Activated CD4-positive, alpha-beta memory T cell treated with anti-CD3 and anti-CD28 coated beads, Interleukin-2, amount 10 ng/mL, durations not matched to agents 7 days and 5 days (primary cell): ENCODE measurements around the gene SNX22. TPM values are rescaled to one million over a fixed set of nuclear protein-coding genes. Genes with fewer than 3 reads are reported as not detected.
"Not testable (repeated sequence)": the region's sequence is repeated elsewhere in the genome, so short reads cannot be mapped to it uniquely, and the experiment has no call there.

Experiments
- CTCF ChIA-PET: fragments of 350-600 bp; sonication (Branson Sonifier 250); formaldehyde crosslinking; loops from one replicate; lab custom pipeline; 2021; ENCODE audit warnings: antibody characterized with exemption, inconsistent platforms; lab: Charles Lee
- POLR2A ChIA-PET: fragments of 350-600 bp; sonication (Branson Sonifier 250); formaldehyde crosslinking; loops from one replicate; lab custom pipeline; 2021; ENCODE audit warnings: antibody characterized with exemption; lab: Charles Lee
- DNase-seq: peaks from one replicate; pipeline ENCODE4 v3.0.0-alpha.2; 2020
- H3K27ac Mint-ChIP-seq: one replicate; pipeline ENCODE4 v1.8.0; 2021; ENCODE audit warnings: mild to moderate bottlenecking, mixed read lengths
- H3K27me3 Mint-ChIP-seq: one replicate; pipeline ENCODE4 v1.8.0; 2021; ENCODE audit warnings: mixed read lengths
- H3K36me3 Mint-ChIP-seq: one replicate; pipeline ENCODE4 v1.8.0; 2021; ENCODE audit warnings: low read depth, mixed read lengths
- H3K4me1 Mint-ChIP-seq: one replicate; pipeline ENCODE4 v1.8.0; 2021; ENCODE audit warnings: mixed read lengths
- H3K4me3 Mint-ChIP-seq: one replicate; pipeline ENCODE4 v1.8.0; 2021; ENCODE audit warnings: mild to moderate bottlenecking, mixed read lengths
- H3K9me3 Mint-ChIP-seq: one replicate; pipeline ENCODE4 v1.8.0; 2021; ENCODE audit warnings: mixed read lengths
- total RNA-seq, 2 experiments: library from RNA; stranded (reverse); gene quantifications; one replicate each; pipeline ENCODE4 v1.2.3, GENCODE V29; 2021

Gene SNX22
- total RNA-seq, result under 1 TPM; 0.55 to 0.68 TPM

DNA sequence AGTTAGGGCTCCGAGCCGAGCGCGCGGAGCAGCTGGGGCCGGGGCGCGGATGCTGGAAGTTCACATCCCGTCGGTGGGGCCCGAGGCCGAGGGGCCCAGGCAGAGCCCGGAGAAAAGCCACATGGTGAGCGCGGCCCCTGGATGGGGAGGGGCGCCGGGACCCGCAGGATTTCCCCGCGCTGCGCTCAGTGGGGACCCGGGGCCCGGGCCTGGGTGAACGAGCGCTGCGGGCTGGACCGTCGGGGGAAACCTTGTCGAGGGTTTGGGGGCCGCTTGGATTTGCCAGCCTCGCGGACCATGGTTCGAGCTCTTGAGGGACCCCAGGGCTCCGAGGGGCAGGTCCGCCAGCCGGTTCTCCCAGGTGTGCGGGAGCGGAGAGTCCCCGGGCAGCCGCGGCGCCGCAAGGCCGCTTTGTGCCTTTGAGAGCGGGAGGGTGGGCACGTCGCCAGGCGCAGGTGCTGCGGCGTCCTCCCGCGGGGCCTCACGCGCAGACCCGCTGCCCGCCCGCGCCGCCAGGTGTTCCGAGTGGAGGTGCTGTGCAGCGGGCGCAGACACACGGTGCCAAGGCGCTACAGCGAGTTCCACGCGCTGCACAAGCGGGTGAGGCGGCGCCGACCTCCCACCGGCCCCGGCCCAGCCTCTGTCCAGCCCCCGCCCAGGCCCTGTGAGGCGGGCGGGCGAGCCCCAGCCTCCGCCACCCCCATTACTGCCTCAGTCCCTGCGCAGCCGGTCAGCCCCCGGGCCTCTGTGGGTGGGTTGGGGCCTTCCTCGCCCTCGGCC is at the start of gene SNX22:
Gene SNX22 (plus strand): TSS at position 5 of the 780 bp plus-strand sequence. CDS start 45 bp downstream, at position 50.
- ChIA-PET POLR2A (interaction anchor here (1.2 to 6.5 kb wide), 4 partner anchors 10 to 236 kb away, joined by 4 to 72 read pairs (median 12); partner anchors contain the start of genes CIAO2A, PPIB and TRIP4), CTCF (interaction anchor here (1.2 to 2.7 kb wide), 2 partner anchors 8 to 59 kb away, joined by 3 to 11 read pairs; partner anchors contain the start of gene CIAO2A)
- no peaks in the 10 kb centered on the region for H3K9me3 Mint-ChIP-seq
- H3K4me1 Mint-ChIP-seq, result peaks cover 34% of the 10 kb centered on the region
- peak within 1 kb of the TSS; percentile 75 for H3K4me3 Mint-ChIP-seq
- DNase-seq, result no peak
- peaks cover 24% of the 10 kb centered on the region for H3K36me3 Mint-ChIP-seq
- H3K27ac Mint-ChIP-seq, result no peak within 1 kb of the TSS
- H3K27me3 Mint-ChIP-seq, result peaks cover 9% of the 10 kb centered on the region

DNA sequence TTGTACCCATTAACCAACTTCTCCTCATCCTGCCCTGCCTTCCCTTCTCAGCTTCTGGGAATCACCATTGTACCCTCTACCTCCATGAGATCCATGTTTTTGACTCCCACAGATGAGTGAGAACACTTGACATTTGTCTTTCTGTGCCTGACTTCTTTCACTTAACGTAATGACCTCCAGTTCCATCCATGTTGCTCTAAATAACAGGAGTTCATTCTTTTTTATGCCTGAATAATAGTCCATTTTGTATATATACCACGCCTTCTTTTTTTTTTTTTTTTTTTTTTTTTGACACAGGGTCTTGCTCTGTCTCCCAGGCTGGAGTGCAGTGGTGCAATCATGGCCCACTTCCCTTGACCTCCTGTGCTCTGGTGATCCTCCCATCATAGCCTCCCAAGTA is 49.0 kb upstream of the SNX22 start:
- ChIA-PET POLR2A (interaction anchor here (1.5 kb wide), 1 partner anchor 9 kb away, joined by 3 read pairs; the partner anchor contains the start of gene CIAO2A), CTCF (interaction anchor here (0.5 to 1.2 kb wide), 4 partner anchors 35 to 371 kb away, joined by 3 to 4 read pairs (median 3); no protein-coding TSS in a partner anchor)
- DNase-seq, result no peak
- no peaks in the 10 kb centered on the region for H3K27me3 Mint-ChIP-seq
- peaks cover 31% of the 10 kb centered on the region for H3K4me1 Mint-ChIP-seq
- peaks cover 22% of the 10 kb centered on the region for H3K36me3 Mint-ChIP-seq
- H3K4me3 Mint-ChIP-seq, result no peak overlapping the region
- no peaks in the 10 kb centered on the region for H3K9me3 Mint-ChIP-seq
- H3K27ac Mint-ChIP-seq, result no peak overlapping the region

DNA sequence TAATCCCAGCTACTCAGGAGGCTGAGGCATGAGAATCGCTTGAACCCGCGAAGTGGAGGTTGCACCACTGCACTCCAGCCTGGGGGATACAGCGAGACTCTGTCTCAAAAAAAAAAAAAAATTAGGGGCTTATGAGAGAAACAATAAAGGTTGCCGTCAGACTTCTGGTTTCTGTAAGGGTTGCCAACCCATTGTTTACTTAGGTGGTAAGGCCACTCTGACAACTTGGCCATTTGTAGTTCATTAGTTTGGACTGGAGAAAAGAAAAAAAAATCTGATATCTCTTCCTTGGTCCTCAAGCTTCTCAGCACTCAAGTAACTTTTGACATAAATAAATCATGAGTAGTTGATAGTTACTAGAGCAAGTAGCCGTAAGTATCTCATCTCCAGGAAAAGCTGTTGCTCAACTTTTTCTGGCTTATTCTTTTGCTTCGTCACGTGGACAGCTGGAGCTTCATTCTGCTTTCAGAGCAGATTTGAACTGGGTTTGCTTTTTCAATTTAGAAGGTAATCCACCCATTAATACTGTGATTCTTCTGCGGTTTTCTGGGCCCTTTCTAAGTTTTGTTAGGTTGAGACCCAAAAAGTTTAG is 46.3 kb upstream of the SNX22 start:
- no peak overlapping the region for H3K4me3 Mint-ChIP-seq
- H3K36me3 Mint-ChIP-seq, result peaks cover 15% of the 10 kb centered on the region

DNA sequence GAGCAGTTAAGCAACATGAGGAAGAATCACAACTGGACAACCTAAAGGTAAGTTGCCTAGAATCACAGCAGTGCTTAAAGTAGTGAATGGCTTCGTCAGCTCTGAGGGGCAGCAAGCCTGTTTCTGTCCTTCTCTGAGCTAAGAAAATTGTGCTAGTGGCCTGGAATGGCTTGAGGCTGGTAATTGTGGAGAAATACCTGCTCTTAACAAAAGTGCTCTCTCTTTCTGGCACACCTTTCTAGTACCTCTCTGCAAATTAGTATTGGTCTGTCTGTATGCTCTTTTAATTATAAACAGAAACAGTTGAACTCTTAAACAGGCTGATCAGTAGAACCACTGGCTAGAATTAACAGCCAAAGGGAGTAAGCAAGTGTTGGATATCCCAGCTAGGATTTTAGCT is 44.2 kb upstream of the SNX22 start:
- Mint-ChIP-seq H3K27me3 (no peaks in the 10 kb centered on the region), H3K4me3 (no peak overlapping the region), H3K9me3 (no peaks in the 10 kb centered on the region), H3K4me1 (peaks cover 35% of the 10 kb centered on the region), H3K27ac (no peak overlapping the region), H3K36me3 (peaks cover 11% of the 10 kb centered on the region)
- POLR2A ChIA-PET, result no interaction called here
- DNase-seq, result no peak
- CTCF ChIA-PET, result no interaction called here

More for the DNA sequence above, 46.3 kb upstream of the SNX22 start:
- Mint-ChIP-seq H3K27ac (no peak overlapping the region), H3K27me3 (no peaks in the 10 kb centered on the region), H3K4me1 (peaks cover 21% of the 10 kb centered on the region), H3K9me3 (no peaks in the 10 kb centered on the region)
- DNase-seq, result no peak
- ChIA-PET POLR2A (interaction anchor here (0.8 kb wide), 1 partner anchor 8 kb away, joined by 3 read pairs; no protein-coding TSS in a partner anchor), CTCF (interaction anchor here (0.7 kb wide), 1 partner anchor 196 kb away, joined by 3 read pairs; no protein-coding TSS in a partner anchor)

DNA sequence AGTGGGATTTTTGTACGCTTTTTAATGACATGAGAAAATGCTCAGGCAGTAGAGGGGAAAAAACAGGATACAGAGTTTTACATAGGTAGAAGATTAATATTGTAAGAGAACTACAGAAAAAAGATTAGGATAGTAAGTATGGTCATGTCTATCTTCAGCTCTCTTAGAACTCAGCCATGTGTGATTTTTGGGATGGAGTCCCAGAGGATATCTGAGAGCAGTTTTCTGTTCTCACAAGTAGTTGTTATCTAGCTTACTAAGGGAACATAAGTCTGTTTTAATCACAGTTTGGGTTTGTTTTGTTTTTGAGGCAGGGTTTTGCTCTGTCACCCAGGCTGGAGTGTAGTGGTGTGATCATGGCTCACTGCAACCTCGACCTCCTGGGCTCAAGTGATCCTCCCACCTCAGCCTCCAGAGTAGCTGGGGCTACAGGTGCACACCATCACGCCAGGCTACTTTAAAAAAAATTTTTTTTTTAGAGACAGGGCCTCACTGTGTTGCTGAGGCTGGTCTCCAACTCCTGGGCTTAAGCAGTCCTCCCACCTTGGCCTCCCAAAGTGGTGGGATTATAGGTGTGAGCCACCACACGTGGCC is 41.3 kb upstream of the SNX22 start:
- ChIA-PET POLR2A (interaction anchor here (0.7 to 2.9 kb wide), 8 partner anchors 9 to 45 kb away, joined by 3 to 10 read pairs (median 3); partner anchors contain the start of genes CIAO2A and SNX1), CTCF (interaction anchor here (1.5 to 2.5 kb wide), 2 partner anchors 16 to 500 kb away, joined by 5 to 7 read pairs; partner anchors contain the start of gene CIAO2A)
- peaks cover 34% of the 10 kb centered on the region for H3K4me1 Mint-ChIP-seq
- H3K4me3 Mint-ChIP-seq, DNase-seq, H3K27me3 Mint-ChIP-seq, H3K9me3 Mint-ChIP-seq: not testable (repeated sequence)
- peaks cover 33% of the 10 kb centered on the region for H3K36me3 Mint-ChIP-seq
- H3K27ac Mint-ChIP-seq, result peak overlapping the region; percentile 53

DNA sequence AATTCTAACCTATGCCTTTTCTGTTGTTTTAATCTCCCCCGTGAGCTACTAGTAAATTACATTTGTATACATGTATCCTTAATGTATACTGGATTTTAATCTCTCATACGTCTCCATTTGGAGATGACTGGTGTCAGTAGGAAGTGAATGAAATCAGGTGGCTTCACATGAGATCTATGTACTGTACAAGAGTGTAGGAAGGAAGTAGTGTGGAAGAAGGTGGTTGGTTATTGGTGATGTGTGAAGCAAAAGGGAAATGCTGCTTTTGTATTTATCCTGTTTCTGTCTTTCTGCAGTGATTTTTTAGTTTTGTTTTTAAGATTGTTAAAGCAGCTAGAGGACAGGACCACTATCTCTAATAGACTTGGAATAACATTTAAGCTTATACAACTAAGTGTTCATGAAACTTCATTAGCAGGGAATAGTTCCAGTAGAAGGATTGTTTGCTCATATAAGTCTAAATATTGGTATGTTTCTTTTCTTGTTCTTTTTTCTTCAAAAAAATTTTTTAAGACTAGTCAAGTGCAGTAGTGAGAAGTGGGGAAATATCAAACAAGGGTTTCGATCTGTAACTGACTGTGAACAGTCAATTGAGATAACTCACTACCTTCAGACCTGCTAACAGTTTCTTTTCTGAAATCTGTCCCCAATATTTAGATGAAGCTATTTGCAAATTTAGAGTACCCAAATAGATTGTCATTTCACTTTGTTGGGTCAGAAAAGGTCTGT is 40.4 kb upstream of the SNX22 start:
- Mint-ChIP-seq H3K4me1 (peaks cover 34% of the 10 kb centered on the region), H3K27ac (peak overlapping the region; percentile 53), H3K9me3 (no peaks in the 10 kb centered on the region), H3K27me3 (no peaks in the 10 kb centered on the region), H3K4me3 (no peak overlapping the region), H3K36me3 (peaks cover 35% of the 10 kb centered on the region)
- no peak for DNase-seq
- ChIA-PET CTCF (interaction anchor here (0.9 to 2.5 kb wide), 5 partner anchors 16 to 501 kb away, joined by 3 to 9 read pairs (median 5); partner anchors contain the start of genes CIAO2A and SNX1), POLR2A (interaction anchor here (0.8 to 2.9 kb wide), 10 partner anchors 8 to 359 kb away, joined by 3 to 10 read pairs (median 3); partner anchors contain the start of genes CIAO2A, PPIB and SNX1)

DNA sequence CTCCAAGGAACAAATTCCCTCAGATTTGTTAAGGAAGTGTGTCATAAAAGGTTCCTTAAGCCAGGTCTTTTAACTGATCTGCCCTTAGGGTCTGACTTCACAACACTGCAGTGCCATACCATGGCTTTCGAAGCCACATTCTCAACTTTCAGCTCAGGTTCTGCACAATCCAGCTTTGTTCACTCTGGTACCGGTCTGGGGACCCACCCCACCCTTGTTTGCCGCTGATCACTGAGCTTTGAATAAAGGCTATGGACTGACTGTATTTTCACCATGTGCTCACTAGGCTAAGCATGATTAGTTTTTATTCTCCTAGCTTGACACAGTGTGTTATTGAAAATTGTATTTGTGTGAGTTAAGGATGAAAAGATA is 39.9 kb upstream of the SNX22 start:
- Mint-ChIP-seq H3K27ac (no peak overlapping the region), H3K27me3 (no peaks in the 10 kb centered on the region), H3K9me3 (no peaks in the 10 kb centered on the region), H3K4me3 (no peak overlapping the region), H3K4me1 (peaks cover 34% of the 10 kb centered on the region), H3K36me3 (peaks cover 35% of the 10 kb centered on the region)
- no peak for DNase-seq
- POLR2A ChIA-PET, result interaction anchor here (0.8 to 2.9 kb wide), 7 partner anchors 11 to 360 kb away, joined by 3 to 10 read pairs (median 3); partner anchors contain the start of genes CIAO2A and PPIB
- CTCF ChIA-PET, result interaction anchor here (0.9 to 2.5 kb wide), 5 partner anchors 16 to 502 kb away, joined by 3 to 9 read pairs (median 5); partner anchors contain the start of genes CIAO2A and SNX1

DNA sequence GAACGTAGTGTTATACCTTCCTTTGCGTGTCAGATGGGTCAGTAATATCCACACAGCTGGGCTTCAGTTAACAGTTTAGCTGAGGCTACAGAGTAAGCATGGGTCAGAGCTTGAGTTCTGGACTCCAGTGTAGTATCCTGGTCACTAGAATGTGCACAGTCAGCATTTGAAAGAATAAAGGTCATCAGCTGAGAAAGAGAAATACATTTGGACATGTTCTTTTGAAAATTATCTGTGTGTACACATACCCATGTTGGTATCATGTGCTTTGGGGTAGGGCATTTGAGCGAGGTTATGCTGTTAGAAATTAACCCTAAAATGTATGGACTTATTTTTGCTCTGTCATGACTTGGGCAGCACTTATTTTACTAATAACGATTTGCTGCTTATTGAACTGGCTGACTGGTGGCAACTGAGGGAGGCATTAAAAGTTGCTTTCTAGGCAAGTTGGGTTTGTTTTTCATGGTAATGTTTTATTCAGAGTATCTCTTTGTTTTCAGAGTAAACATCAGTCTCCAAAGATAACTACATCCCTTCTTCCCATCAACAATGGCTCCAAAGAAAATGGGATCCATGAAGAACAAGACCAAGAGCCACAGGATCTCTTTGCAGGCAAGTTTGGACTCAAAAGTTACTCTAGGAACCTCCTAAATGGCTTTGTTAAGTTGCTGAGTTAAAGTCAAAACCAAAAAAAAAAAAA is 39.3 kb upstream of the SNX22 start:
- peaks cover 39% of the 10 kb centered on the region for H3K36me3 Mint-ChIP-seq
- no peak for DNase-seq
- no peaks in the 10 kb centered on the region for H3K27me3 Mint-ChIP-seq
- H3K4me1 Mint-ChIP-seq, result peaks cover 34% of the 10 kb centered on the region
- no peak overlapping the region for H3K4me3 Mint-ChIP-seq
- CTCF ChIA-PET, result interaction anchor here (1.4 to 2.5 kb wide), 3 partner anchors 18 to 41 kb away, joined by 5 to 9 read pairs (median 7); partner anchors contain the start of gene CIAO2A
- peak overlapping the region; percentile 57 for H3K27ac Mint-ChIP-seq
- POLR2A ChIA-PET, result interaction anchor here (1.0 to 2.9 kb wide), 4 partner anchors 11 to 51 kb away, joined by 3 to 10 read pairs (median 4); partner anchors contain the start of genes CIAO2A and PPIB
- no peaks in the 10 kb centered on the region for H3K9me3 Mint-ChIP-seq

DNA sequence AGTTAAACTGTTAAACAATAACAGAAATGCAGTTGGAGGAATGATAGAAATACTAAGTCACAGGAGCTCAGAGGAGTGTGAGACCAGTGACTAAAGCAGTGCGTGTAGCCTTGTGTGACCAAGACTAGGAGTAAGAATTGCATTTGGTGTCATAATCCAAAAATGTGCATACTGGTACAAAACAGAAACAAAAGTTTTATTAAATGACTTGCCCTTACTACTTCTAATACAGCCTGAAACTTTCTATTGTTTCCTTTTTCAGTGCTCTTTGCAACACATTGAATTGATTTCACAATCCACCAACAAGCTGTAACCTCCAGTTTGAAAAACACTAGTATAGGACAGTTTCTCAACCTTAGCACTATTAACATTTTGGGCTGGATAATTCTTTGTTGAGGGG is 38.6 kb upstream of the SNX22 start:
- no peaks in the 10 kb centered on the region for H3K27me3 Mint-ChIP-seq
- DNase-seq, result no peak
- H3K4me3 Mint-ChIP-seq, result no peak overlapping the region
- ChIA-PET CTCF (interaction anchor here (0.6 kb wide), 1 partner anchor 21 kb away, joined by 3 read pairs; no protein-coding TSS in a partner anchor), POLR2A (no interaction called here)
- peak overlapping the region; percentile 57 for H3K27ac Mint-ChIP-seq
- H3K36me3 Mint-ChIP-seq, result peaks cover 42% of the 10 kb centered on the region
- peaks cover 35% of the 10 kb centered on the region for H3K4me1 Mint-ChIP-seq
- H3K9me3 Mint-ChIP-seq, result no peaks in the 10 kb centered on the region

DNA sequence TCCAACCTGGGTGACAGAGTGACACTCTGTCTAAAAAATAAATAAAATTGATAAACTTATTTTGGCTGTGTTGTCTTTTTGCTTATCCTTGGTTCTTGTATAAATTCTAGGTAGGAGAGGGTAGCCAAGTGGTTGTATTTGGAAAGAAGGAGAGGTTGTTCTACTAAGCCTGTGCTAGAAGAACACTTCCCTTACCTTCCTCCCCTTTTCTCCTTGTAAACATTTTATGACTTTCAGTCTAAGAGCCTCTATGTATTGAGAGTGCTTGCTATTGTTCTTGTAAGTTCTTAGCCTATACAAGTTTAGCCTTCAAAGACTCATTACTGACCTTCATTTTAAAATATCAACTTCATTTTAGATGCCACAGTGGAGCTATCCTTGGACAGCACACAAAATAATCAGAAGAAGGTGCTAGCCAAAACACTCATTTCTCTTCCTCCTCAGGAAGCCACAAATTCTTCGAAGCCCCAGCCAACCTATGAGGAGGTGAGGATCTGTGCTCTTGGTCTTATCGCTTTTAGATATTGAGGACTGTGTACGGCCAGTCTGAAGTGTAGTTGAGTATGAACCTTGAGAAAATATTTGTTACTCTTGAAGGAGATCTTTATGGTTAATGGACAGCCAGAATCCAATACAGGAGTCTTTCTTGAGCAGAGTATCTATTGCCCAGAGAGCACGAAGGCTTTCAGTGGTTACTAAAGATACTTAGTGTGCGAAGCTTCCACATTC is 33.6 kb upstream of the SNX22 start:
- DNase-seq, result no peak
- CTCF ChIA-PET, result no interaction called here
- Mint-ChIP-seq H3K27ac (no peak overlapping the region), H3K27me3 (no peaks in the 10 kb centered on the region), H3K36me3 (peaks cover 53% of the 10 kb centered on the region), H3K4me1 (peaks cover 3% of the 10 kb centered on the region), H3K9me3 (no peaks in the 10 kb centered on the region), H3K4me3 (no peak overlapping the region)
- POLR2A ChIA-PET, result interaction anchor here (1.8 kb wide), 1 partner anchor 8 kb away, joined by 4 read pairs; no protein-coding TSS in a partner anchor

DNA sequence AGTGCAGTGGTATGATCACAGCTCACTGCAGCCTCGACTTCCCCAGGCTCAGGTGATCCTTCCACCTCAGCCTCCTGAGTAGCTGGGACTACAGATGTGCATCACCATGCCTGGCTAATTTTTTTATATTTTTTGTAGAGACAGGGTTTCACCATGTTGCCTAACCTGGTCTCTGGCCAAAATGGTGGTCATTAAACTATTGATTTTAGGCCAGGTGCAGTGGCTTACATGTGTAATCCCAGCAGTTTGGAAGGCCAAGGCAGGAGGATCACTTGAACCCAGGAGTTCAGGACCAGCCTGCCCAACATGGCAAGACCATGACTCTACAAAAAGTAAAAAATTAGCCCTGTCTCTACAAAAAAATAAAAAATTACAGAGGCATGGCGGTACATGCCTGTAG is 31.2 kb upstream of the SNX22 start:
- DNase-seq, CTCF ChIA-PET, H3K4me3 Mint-ChIP-seq, H3K27ac Mint-ChIP-seq, POLR2A ChIA-PET, H3K27me3 Mint-ChIP-seq, H3K4me1 Mint-ChIP-seq, H3K9me3 Mint-ChIP-seq: not testable (repeated sequence)
- peaks cover 50% of the 10 kb centered on the region for H3K36me3 Mint-ChIP-seq
